ENCODE measurements around the gene LNX2. TPM values are rescaled to one million over a fixed set of nuclear protein-coding genes. Genes with fewer than 3 reads are reported as not detected.

LNX2 gene
- total and polyA plus RNA-seq, 2 donors (not counting 1 experiment from before 2014, with no cell fraction given): 2.9 to 10.9 TPM

DNA sequence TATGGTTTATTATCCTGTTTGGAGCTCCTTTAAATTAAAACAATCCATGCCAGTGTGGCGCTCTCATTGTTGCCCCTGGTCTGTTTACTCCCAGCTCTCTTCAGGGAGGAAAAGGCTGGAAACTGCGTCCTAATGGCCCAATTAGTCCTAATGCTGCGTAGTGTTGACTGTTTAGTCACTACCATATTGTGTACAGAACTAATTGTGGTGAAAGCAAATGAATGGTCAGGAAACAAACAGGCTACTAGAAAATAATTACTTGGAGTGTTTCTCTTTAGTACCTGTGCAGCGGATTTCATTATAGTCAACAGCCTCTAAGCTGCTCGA, 115.5 kb downstream of the LNX2 start:
- Mint-ChIP-seq H3K4me3 (no peak overlapping the region), H3K27ac (no peak overlapping the region), H3K27me3 (peaks cover 5% of the 10 kb centered on the region), H3K4me1 (peaks cover 4% of the 10 kb centered on the region), H3K9me3 (ENCODE audit: insufficient read depth) (no peaks in the 10 kb centered on the region)
- ChIA-PET CTCF (interaction anchor here (0.9 kb wide), 1 partner anchor 325 kb away, joined by 3 read pairs; no protein-coding TSS in a partner anchor), POLR2A (no interaction called here)
- no peak overlapping the region for H3K9ac ChIP-seq (ENCODE audit: low read length)
- no peaks in the 10 kb centered on the region for H3K4me1 ChIP-seq (ENCODE audit: control insufficient read depth in 2 of 2, insufficient read depth in 2 of 2, low read length in 2 of 2)
- H3K27ac ChIP-seq (ENCODE audit: low read length in 2 of 2): no peak overlapping the region
- no peaks in the 10 kb centered on the region for H4K20me1 ChIP-seq (ENCODE audit: control insufficient read depth, insufficient read depth, low read length, poor library complexity, severe bottlenecking)
- DNase-seq: no peak
- no peak overlapping the region for H3K4me3 ChIP-seq (ENCODE audit: control extremely low read depth in 1 of 5, extremely low read depth in 1 of 5, insufficient read depth in 1 of 5, low read depth in 2 of 5, low read length in 4 of 5)
- TF ChIP-seq, protein P1, sequence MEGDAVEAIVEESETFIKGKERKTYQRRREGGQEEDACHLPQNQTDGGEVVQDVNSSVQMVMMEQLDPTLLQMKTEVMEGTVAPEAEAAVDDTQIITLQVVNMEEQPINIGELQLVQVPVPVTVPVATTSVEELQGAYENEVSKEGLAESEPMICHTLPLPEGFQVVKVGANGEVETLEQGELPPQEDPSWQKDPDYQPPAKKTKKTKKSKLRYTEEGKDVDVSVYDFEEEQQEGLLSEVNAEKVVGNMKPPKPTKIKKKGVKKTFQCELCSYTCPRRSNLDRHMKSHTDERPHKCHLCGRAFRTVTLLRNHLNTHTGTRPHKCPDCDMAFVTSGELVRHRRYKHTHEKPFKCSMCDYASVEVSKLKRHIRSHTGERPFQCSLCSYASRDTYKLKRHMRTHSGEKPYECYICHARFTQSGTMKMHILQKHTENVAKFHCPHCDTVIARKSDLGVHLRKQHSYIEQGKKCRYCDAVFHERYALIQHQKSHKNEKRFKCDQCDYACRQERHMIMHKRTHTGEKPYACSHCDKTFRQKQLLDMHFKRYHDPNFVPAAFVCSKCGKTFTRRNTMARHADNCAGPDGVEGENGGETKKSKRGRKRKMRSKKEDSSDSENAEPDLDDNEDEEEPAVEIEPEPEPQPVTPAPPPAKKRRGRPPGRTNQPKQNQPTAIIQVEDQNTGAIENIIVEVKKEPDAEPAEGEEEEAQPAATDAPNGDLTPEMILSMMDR (IDR thresholded peaks at IDR 0.05): no peak
- no peak for TF ChIP-seq EZH2 (IDR thresholded peaks at IDR 0.05; ENCODE audit: borderline replicate concordance, insufficient read depth, low read depth, low read length, poor library complexity, severe bottlenecking)
- no peak overlapping the region for H3K4me2 ChIP-seq (replicated peaks; ENCODE audit: low read depth, low read length, poor library complexity, severe bottlenecking)
- H3K9me3 ChIP-seq (ENCODE audit: control extremely low read depth in 1 of 3, control insufficient read depth in 2 of 3, insufficient read depth in 1 of 3, low read length in 2 of 3): no peaks in the 10 kb centered on the region
- no peaks in the 10 kb centered on the region for H3K79me2 ChIP-seq (ENCODE audit: control insufficient read depth, insufficient read depth, low read length)
- no peaks in the 10 kb centered on the region for H3K36me3 ChIP-seq (replicated peaks in 1 of 2; ENCODE audit: control extremely low read depth in 1 of 2, control insufficient read depth in 1 of 2, extremely low read depth in 1 of 2, insufficient read depth in 2 of 2, low read length in 1 of 2)
- no peak for ATAC-seq (ENCODE audit: low read depth)
- WGBS (ENCODE audit: insufficient coverage): 100% methylated on average over 1 of the region's 5 CpGs
- no peaks in the 10 kb centered on the region for H3K27me3 ChIP-seq (replicated peaks in 1 of 4; ENCODE audit: control extremely low read depth in 1 of 4, control insufficient read depth in 3 of 4, insufficient read depth in 4 of 4, low read length in 3 of 4)
- intact Hi-C loops (cut with micrococcal nuclease): no loop called here
- H2AFZ ChIP-seq (ENCODE audit: insufficient read depth, low read depth, low read length, poor library complexity, severe bottlenecking): no peak overlapping the region

DNA sequence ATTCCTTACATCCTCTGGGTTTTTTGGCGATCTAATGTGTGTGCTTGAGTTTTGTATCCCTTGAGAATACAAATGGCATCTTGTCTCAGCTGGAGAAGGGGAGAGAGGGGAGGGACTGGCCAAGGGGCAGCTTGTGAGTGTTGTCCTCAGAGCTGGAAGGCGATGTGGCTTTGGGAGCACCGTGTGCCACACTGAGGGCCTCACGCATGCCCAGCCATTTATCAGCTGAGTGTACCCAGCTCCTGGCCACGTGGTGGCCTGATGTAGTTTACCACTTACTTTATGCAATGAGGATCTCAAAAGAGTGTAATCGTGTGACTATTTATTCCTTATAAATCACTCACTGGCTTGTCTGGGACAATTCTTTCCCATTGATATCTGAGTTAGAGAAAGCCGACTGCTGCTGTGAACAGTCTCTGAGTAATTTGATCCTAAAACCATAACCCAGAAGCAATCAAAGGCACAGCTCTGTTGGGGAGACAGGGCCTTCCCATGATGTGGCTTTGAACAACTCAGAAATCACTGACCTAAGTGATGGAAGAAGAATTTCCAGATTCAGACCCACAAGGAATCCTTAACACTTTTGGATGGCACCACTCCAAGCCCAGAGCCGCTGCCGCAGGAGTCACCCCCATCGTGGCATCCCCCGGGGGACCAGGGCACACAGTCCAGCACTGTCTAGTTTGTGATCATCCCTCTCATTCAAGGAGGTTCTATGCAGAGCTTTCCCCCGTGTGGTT, 116.0 kb downstream of the LNX2 start:
- Mint-ChIP-seq H3K4me3 (no peak overlapping the region), H3K27ac (no peak overlapping the region), H3K4me1 (peaks cover 4% of the 10 kb centered on the region), H3K9me3 (ENCODE audit: insufficient read depth) (no peaks in the 10 kb centered on the region), H3K27me3 (peaks cover 5% of the 10 kb centered on the region)
- WGBS (ENCODE audit: insufficient coverage): 93% methylated on average over 8 of the region's 12 CpGs
- DNase-seq (no peak), ATAC-seq (ENCODE audit: low read depth) (no peak)
- no peaks in the 10 kb centered on the region for H3K4me1 ChIP-seq (ENCODE audit: control insufficient read depth in 2 of 2, insufficient read depth in 2 of 2, low read length in 2 of 2)
- H4K20me1 ChIP-seq (ENCODE audit: control insufficient read depth, insufficient read depth, low read length, poor library complexity, severe bottlenecking): no peaks in the 10 kb centered on the region
- H3K9me3 ChIP-seq (ENCODE audit: control extremely low read depth in 1 of 3, control insufficient read depth in 2 of 3, insufficient read depth in 1 of 3, low read length in 2 of 3): no peaks in the 10 kb centered on the region
- no peak overlapping the region for H3K4me3 ChIP-seq (ENCODE audit: control extremely low read depth in 1 of 5, extremely low read depth in 1 of 5, insufficient read depth in 1 of 5, low read depth in 2 of 5, low read length in 4 of 5)
- H3K36me3 ChIP-seq (replicated peaks in 1 of 2; ENCODE audit: control extremely low read depth in 1 of 2, control insufficient read depth in 1 of 2, extremely low read depth in 1 of 2, insufficient read depth in 2 of 2, low read length in 1 of 2): no peaks in the 10 kb centered on the region
- ChIA-PET POLR2A (no interaction called here), CTCF (interaction anchor here (0.9 kb wide), 1 partner anchor 326 kb away, joined by 3 read pairs; no protein-coding TSS in a partner anchor)
- H3K79me2 ChIP-seq (ENCODE audit: control insufficient read depth, insufficient read depth, low read length): no peaks in the 10 kb centered on the region
- intact Hi-C loops (cut with micrococcal nuclease): no loop called here
- no peak overlapping the region for H2AFZ ChIP-seq (ENCODE audit: insufficient read depth, low read depth, low read length, poor library complexity, severe bottlenecking)
- no peak for TF ChIP-seq EZH2 (IDR thresholded peaks at IDR 0.05; ENCODE audit: borderline replicate concordance, insufficient read depth, low read depth, low read length, poor library complexity, severe bottlenecking)
- TF ChIP-seq, protein P1 (IDR thresholded peaks at IDR 0.05): no peak
- H3K27ac ChIP-seq (ENCODE audit: low read length in 2 of 2): no peak overlapping the region
- H3K27me3 ChIP-seq (replicated peaks in 1 of 4; ENCODE audit: control extremely low read depth in 1 of 4, control insufficient read depth in 3 of 4, insufficient read depth in 4 of 4, low read length in 3 of 4): no peaks in the 10 kb centered on the region
- H3K9ac ChIP-seq (ENCODE audit: low read length): no peak overlapping the region
- no peak overlapping the region for H3K4me2 ChIP-seq (replicated peaks; ENCODE audit: low read depth, low read length, poor library complexity, severe bottlenecking)
